Islet of Langerhans (tissue), 1 donor: ENCODE results near the gene KDM4B.

ENCODE experiments used
- FAIRE-seq: peaks from one replicate; lab custom pipeline; 2011; peaks lifted over from hg19 to GRCh38; lab: Jason Lieb, UNC

Gene KDM4B

GRCh38 chr19:4984438-4984990 is 15.6 kb downstream of the KDM4B start:
- no peak for FAIRE-seq

GRCh38 chr19:4985551-4985991 is 16.7 kb downstream of the KDM4B start:
- FAIRE-seq, result no peak

GRCh38 chr19:4986056-4986455 is 17.1 kb downstream of the KDM4B start:
- no peak for FAIRE-seq

- no peak for FAIRE-seq
These were observed 17.6 kb downstream of the KDM4B start for GRCh38 chr19:4986471-4986891.

- FAIRE-seq, result no peak
These were observed 18.3 kb downstream of the KDM4B start for GRCh38 chr19:4987256-4987655.

GRCh38 chr19:4987692-4988370 is 18.9 kb downstream of the KDM4B start:
- FAIRE-seq, result no peak

- FAIRE-seq, result no peak
These were observed 19.9 kb downstream of the KDM4B start for GRCh38 chr19:4988770-4989251.

- FAIRE-seq, result no peak
These were observed 21.4 kb downstream of the KDM4B start for GRCh38 chr19:4990306-4990705.

- no peak for FAIRE-seq
These were observed 22.6 kb downstream of the KDM4B start for GRCh38 chr19:4991538-4991937.

- no peak for FAIRE-seq
These were observed 23.2 kb downstream of the KDM4B start for GRCh38 chr19:4991996-4992698.

GRCh38 chr19:4993683-4994082 is 24.8 kb downstream of the KDM4B start:
- FAIRE-seq, result no peak

- no peak for FAIRE-seq
These were observed 27.8 kb downstream of the KDM4B start for GRCh38 chr19:4996701-4997100.

- FAIRE-seq, result no peak
These were observed 28.4 kb downstream of the KDM4B start for GRCh38 chr19:4997297-4997696.

GRCh38 chr19:5000120-5000611 is 31.3 kb downstream of the KDM4B start:
- no peak for FAIRE-seq

- no peak for FAIRE-seq
These were observed 32.7 kb downstream of the KDM4B start for GRCh38 chr19:5001615-5002014.

GRCh38 chr19:5002143-5002542 is 33.2 kb downstream of the KDM4B start:
- FAIRE-seq, result no peak

GRCh38 chr19:5003781-5004180 is 34.9 kb downstream of the KDM4B start:
- no peak for FAIRE-seq

GRCh38 chr19:5005096-5005495 is 36.2 kb downstream of the KDM4B start:
- no peak for FAIRE-seq

GRCh38 chr19:5006201-5006600 is 37.3 kb downstream of the KDM4B start:
- no peak for FAIRE-seq

- no peak for FAIRE-seq
These were observed 37.9 kb downstream of the KDM4B start for GRCh38 chr19:5006821-5007220.

- no peak for FAIRE-seq
These were observed 42.7 kb downstream of the KDM4B start for GRCh38 chr19:5011476-5012238.

- FAIRE-seq, result no peak
These were observed 44.0 kb downstream of the KDM4B start for GRCh38 chr19:5012688-5013457.
